Uterus (tissue), 4 donors: Measurements from ENCODE around the gene OSBPL7. TPM values are rescaled to one million over a fixed set of nuclear protein-coding genes. Genes with fewer than 3 reads are reported as not detected.

Experiments
- DNase-seq, 2 donors: peaks; one replicate each; pipeline ENCODE4 v3.0.0-alpha.2; 2019 to 2020
- H3K27ac ChIP-seq, 2 donors: fragments of 200-600 bp; sonication (generic); 1 replicate in 1 of 2; 2 replicates in 1 of 2; pipeline ENCODE4 v1.5.1; 2016 to 2018
- H3K27me3 ChIP-seq, 2 donors: fragments of 200-600 bp; sonication (generic); one replicate each; pipeline ENCODE4 v1.5.1; 2018 to 2019; ENCODE audit warnings: control low read depth in 1 of 2
- H3K36me3 ChIP-seq, 2 donors: fragments of 200-600 bp; sonication (generic); one replicate each; pipeline ENCODE4 v1.5.1; 2019; ENCODE audit warnings: control low read depth in 1 of 2
- H3K4me1 ChIP-seq, 2 donors: fragments of 200-600 bp; sonication (generic); one replicate each; pipeline ENCODE4 v1.5.1; 2018 to 2019; ENCODE audit warnings: control low read depth in 1 of 2
- H3K4me3 ChIP-seq, 2 donors: fragments of 200-600 bp; sonication (generic); 1 replicate in 1 of 2; 2 replicates in 1 of 2; pipeline ENCODE4 v1.5.1; 2018 to 2019; ENCODE audit warnings: mild to moderate bottlenecking in 1 of 2
- H3K9me3 ChIP-seq, 2 donors: fragments of 200-600 bp; sonication (generic); one replicate each; pipeline ENCODE4 v1.5.1; 2019; ENCODE audit warnings: control low read depth in 1 of 2
- CTCF ChIP-seq, 4 experiments: fragments of 200-600 bp in 2 of 4; fragments of 450-650 bp in 2 of 4; sonication (generic) in 2 of 4; IDR thresholded peaks; one replicate each; pipeline ENCODE4 v1.5.1; 2016 to 2019; ENCODE audit warnings: antibody characterized with exemption in 4 of 4, mild to moderate bottlenecking in 2 of 4, moderate library complexity in 1 of 4
- POLR2A ChIP-seq, 2 donors: fragments of 450-650 bp; IDR thresholded peaks; one replicate each; pipeline ENCODE4 v1.6.1; 2016; ENCODE audit warnings: antibody characterized with exemption in 2 of 2, mild to moderate bottlenecking in 1 of 2, moderate library complexity in 1 of 2
- intact Hi-C: fragments of 100-400 bp; cut with DNase I; formaldehyde crosslinking; loops from one replicate; pipeline ENCODE4 v1.15.1; 2023; ENCODE audit warnings: low total_unique reads
- total RNA-seq, 4 donors: library from RNA; depleted of rRNA in 3 of 4; stranded (reverse); fragments of >200 nt in 3 of 4; gene quantifications; one replicate each; pipeline versions ENCODE4 v1.1.0 to v1.2.4, GENCODE V29; 2014 to 2023
- donor health status: DM: yes; HTN: yes; CAD: no.

Gene OSBPL7
- total RNA-seq, 4 donors from 2014 or later = 1.0 to 23.4 (median 10.7) TPM

GRCh38 chr17:47857551-47858455 lies 36.2 kb upstream of the OSBPL7 start:
- no peak overlapping the region for H3K27ac ChIP-seq
- intact Hi-C loops = no loop called here
- no peak for DNase-seq
- no peaks in the 10 kb centered on the region for H3K4me1 ChIP-seq
- no peaks in the 10 kb centered on the region for H3K9me3 ChIP-seq
- H3K27me3 ChIP-seq = peaks cover 7 to 33% of the 10 kb centered on the region in 2 donors
- no peaks in the 10 kb centered on the region for H3K36me3 ChIP-seq
- TF ChIP-seq POLR2A (IDR thresholded peaks at IDR 0.05) (no peak), CTCF (IDR thresholded peaks at IDR 0.05) (no peak)
- no peak overlapping the region for H3K4me3 ChIP-seq

GRCh38 chr17:47856830-47857229 lies 35.2 kb upstream of the OSBPL7 start:
- H3K4me1 ChIP-seq = no peaks in the 10 kb centered on the region
- no peaks in the 10 kb centered on the region for H3K9me3 ChIP-seq
- intact Hi-C loops = no loop called here
- H3K27me3 ChIP-seq = peaks cover 17 to 43% of the 10 kb centered on the region in 2 donors
- H3K4me3 ChIP-seq = no peak overlapping the region
- DNase-seq = no peak
- TF ChIP-seq POLR2A (IDR thresholded peaks at IDR 0.05) (no peak), CTCF (IDR thresholded peaks at IDR 0.05) (no peak)
- no peaks in the 10 kb centered on the region for H3K36me3 ChIP-seq
- H3K27ac ChIP-seq = no peak overlapping the region

DNA sequence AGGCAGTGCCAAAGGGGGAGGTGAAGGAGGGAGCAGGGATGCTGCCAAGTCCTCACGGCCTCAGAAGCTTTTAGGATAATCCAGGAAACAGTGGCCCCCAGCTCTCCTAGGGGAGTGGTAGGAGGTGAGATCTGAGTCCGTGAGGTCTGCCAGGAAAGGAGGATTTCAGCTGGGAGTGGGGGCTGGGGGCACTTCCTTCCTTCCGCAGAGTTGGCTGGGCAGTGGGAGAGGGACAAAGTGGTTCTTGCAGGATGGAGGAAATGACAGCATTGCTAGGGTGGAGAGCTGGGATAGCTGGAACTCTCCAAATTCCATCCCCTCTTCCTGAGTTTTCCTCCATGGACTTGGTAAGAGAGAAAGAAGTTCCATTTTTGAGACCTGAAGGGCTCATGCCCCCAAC lies 34.1 kb upstream of the OSBPL7 start:
- Histone ChIP-seq H3K36me3 (no peaks in the 10 kb centered on the region), H3K9me3 (no peaks in the 10 kb centered on the region), H3K4me3 (no peak overlapping the region), H3K27ac (no peak overlapping the region), H3K4me1 (peaks cover 0 to 7% of the 10 kb centered on the region in 2 donors), H3K27me3 (peaks cover 23 to 47% of the 10 kb centered on the region in 2 donors)
- intact Hi-C loops = no loop called here
- no peak for DNase-seq
- TF ChIP-seq CTCF (IDR thresholded peaks at IDR 0.05) = no peak
- TF ChIP-seq POLR2A (IDR thresholded peaks at IDR 0.05) = no peak

- no peak overlapping the region for H3K27ac ChIP-seq
- DNase-seq = no peak
- no peaks in the 10 kb centered on the region for H3K9me3 ChIP-seq
- peaks cover 23 to 44% of the 10 kb centered on the region in 2 donors for H3K27me3 ChIP-seq
- intact Hi-C loops = no loop called here
- no peaks in the 10 kb centered on the region for H3K36me3 ChIP-seq
- peaks cover 0 to 8% of the 10 kb centered on the region in 2 donors for H3K4me1 ChIP-seq
- no peak for TF ChIP-seq POLR2A (IDR thresholded peaks at IDR 0.05)
- TF ChIP-seq CTCF (IDR thresholded peaks at IDR 0.05) = no peak
- no peak overlapping the region for H3K4me3 ChIP-seq
Observed at GRCh38 chr17:47853616-47854015, 32.0 kb upstream of the OSBPL7 start.
